Measurements from ENCODE around the gene CCT8L2.
"Not testable (repeated sequence)": the region's sequence is repeated elsewhere in the genome, so short reads cannot be mapped to it uniquely, and the experiment has no call there.

CCT8L2 gene

DNA sequence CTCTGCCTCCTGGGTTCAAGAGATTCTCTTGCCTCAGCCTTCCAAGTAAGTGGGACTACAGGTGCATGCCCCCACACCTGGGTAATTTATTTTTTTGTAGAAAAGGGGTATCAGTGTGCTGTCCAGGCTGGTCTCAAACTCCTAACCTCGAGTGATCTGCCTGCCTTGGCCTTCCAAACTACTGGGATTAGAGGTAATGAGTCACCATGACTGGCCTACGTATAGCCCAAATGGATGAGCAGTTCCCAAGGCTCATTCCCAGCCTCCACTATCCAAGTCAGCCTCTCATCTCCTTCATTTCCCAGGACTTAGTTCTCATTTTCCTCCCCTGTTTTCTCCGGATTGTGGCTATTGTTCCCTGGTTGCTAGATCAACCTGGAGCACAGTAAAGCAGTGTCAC, 5.6 kb downstream of the CCT8L2 start:
- Histone ChIP-seq H3K4me3 (no peak overlapping the region), H3K27ac (no peak overlapping the region)
- no peak for DNase-seq (ENCODE audit: low spot score)
- TF ChIP-seq, protein P1, sequence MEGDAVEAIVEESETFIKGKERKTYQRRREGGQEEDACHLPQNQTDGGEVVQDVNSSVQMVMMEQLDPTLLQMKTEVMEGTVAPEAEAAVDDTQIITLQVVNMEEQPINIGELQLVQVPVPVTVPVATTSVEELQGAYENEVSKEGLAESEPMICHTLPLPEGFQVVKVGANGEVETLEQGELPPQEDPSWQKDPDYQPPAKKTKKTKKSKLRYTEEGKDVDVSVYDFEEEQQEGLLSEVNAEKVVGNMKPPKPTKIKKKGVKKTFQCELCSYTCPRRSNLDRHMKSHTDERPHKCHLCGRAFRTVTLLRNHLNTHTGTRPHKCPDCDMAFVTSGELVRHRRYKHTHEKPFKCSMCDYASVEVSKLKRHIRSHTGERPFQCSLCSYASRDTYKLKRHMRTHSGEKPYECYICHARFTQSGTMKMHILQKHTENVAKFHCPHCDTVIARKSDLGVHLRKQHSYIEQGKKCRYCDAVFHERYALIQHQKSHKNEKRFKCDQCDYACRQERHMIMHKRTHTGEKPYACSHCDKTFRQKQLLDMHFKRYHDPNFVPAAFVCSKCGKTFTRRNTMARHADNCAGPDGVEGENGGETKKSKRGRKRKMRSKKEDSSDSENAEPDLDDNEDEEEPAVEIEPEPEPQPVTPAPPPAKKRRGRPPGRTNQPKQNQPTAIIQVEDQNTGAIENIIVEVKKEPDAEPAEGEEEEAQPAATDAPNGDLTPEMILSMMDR (IDR thresholded peaks at IDR 0.05): no peak

DNA sequence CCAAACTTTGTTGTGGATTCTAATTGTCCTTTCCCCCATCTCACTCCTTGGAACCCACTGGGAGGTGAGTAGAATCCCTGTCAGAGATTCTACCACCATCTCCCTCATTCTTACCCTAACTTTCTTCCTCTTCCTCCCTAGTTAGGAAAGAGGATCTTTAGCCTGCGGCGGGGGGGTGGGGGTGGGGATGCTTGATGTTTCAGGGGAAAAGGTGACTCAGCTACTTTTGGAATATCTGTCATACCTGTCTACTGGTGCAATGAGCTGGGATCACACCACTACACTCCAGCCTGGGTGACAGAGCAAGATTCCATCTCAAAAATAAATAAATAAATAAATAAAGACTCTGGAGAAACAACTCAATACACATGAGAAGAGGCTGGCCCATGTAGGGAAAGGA, 6.4 kb downstream of the CCT8L2 start:
- TF ChIP-seq, protein P1 (IDR thresholded peaks at IDR 0.05): no peak
- DNase-seq (ENCODE audit: low spot score): no peak
- Histone ChIP-seq H3K4me3 (no peak overlapping the region), H3K27ac (no peak overlapping the region)

DNA sequence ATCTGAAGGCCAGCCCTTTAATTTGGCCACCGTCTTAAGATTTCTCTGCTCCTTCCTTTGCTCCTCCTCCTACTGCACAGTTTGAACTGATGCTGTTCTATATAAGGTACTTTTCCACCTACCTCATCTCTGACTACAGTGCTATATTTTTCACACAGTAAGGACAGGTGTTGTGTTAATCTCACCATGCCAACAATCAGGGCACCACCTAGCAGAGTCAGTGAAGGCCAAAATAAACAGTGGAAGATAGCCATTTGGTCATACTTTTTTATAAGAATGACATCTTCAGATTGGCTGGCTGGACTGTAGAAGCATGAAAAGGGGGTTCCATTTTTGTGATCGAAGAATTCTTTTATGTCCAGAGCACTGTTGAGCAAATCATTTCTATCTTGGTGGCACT, 11.7 kb downstream of the CCT8L2 start:
- not testable (repeated sequence) for DNase-seq (ENCODE audit: low spot score); H3K27ac ChIP-seq; H3K4me3 ChIP-seq

DNA sequence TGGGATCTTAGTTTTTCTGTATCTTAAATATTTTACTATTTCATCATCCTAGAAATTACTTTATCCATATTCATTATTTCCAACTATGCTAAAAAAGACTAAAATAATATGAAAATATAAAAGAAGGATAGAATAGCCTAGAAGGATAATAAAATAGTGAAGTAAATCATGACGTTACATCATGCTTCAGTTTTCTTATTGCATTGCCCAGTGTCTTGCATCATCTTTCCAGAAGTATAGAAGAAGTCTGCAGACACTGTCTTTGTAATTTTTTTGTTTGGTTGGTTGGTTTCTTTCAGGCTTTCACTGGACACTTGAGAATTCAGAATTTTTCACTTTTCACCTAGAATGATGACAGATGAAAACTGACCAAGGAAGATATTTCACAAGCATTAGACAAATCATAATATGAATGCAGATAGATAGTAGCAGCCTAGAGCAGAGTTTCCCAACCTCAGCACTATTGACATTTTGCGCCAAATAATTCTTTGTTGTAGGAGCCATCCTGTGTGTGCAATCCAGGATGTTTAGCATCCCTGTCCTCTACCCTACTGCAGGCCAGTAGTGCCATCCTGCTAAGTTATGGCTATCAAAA, 23.3 kb downstream of the CCT8L2 start:
- H3K27ac ChIP-seq; DNase-seq (ENCODE audit: low spot score); H3K4me3 ChIP-seq: not testable (repeated sequence)

DNA sequence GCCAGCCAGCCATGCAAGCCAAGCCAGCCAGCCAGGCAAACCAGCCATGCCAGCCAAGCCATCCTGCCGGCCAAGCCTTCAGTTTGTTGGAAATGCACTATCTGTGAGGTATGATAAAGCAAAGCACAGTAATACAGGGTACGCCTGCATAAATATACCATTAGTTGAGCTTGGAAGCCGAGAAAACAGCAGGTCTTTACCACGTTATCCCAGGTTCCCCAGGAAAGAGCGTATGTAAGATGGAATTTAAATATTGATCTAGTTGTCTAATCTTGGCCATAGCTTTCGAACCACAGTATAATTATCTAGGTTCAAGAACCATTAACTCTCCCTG, 24.2 kb downstream of the CCT8L2 start:
- TF ChIP-seq, protein P1 (IDR thresholded peaks at IDR 0.05): no peak
- Histone ChIP-seq H3K27ac (no peak overlapping the region), H3K4me3 (no peak overlapping the region)
- no peak for DNase-seq (ENCODE audit: low spot score)

DNA sequence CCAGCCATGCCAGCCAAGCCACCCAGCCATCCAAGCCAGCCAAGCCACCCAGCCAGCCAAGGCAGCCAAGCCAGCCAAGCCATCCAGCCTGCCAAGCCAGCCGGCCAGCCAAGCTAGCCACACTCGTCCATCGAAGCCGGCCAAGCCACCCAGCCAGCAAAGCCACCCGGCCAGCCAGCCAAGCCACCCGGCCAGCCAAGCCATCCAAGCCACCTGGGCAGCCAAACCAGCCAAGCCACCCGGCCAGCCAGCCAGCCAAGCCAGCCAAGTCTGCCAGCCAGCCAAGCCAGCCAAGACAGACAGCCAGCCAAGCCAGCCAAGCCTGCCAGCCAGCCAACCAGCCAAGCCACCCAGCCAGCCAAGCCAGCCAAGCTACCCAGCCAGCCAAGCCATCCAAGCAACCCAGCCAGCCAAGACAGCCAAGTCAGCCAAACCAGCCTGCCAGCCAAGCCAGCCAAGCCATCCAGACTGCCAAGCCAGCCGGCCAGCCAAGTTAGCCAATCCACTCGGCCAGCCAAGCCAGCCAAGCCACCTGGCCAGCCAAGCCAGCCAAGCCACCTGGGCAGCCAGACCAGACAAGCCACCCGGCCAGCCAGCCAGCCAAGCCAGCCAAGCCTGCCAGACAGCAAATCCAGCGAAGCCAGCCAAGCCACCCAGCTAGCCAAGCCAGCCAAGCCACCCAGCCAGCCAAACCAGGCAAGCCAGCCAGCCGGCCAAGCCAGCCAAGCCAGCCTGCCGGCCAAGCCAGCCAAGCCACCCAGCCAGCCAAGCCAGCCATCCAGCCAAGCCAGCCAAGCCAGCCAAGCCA, 24.8 kb downstream of the CCT8L2 start:
- DNase-seq (ENCODE audit: low spot score): peak; percentile 66
- not testable (repeated sequence) for H3K4me3 ChIP-seq, H3K27ac ChIP-seq

DNA sequence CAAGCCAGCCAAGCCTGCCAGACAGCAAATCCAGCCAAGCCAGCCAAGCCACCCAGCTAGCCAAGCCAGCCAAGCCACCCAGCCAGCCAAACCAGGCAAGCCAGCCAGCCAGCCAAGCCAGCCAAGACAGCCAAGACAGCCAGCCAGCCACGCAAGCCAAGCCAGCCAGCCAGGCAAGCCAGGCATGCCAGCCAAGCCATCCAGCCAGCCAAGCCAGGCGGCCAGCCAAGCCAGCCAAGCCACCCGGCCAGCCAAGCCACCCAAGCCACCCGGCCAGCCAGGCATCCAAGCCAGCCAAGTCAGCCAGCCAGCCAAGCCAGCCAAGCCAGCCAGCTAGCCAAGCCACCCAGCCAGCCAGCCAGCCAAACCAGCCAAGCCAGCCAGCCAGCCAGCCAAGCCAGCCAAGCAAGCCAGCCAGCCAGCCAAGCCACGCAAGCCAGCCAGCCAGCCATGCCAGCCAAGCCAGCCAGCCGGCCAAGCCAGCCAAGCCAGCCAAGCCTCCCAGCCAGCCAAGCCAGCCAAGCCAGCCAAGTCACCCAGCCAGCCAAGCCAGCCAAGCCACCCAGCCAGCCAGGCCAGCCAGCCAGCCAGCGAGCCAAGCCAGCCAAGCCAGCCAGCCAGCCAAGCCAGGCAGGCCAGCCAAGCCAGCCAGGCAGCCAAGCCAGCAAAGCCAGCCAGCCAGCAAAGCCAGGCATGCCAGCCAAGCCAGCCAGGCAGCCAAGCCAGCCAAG, 26.0 kb downstream of the CCT8L2 start:
- not testable (repeated sequence) for H3K4me3 ChIP-seq; DNase-seq (ENCODE audit: low spot score); H3K27ac ChIP-seq

DNA sequence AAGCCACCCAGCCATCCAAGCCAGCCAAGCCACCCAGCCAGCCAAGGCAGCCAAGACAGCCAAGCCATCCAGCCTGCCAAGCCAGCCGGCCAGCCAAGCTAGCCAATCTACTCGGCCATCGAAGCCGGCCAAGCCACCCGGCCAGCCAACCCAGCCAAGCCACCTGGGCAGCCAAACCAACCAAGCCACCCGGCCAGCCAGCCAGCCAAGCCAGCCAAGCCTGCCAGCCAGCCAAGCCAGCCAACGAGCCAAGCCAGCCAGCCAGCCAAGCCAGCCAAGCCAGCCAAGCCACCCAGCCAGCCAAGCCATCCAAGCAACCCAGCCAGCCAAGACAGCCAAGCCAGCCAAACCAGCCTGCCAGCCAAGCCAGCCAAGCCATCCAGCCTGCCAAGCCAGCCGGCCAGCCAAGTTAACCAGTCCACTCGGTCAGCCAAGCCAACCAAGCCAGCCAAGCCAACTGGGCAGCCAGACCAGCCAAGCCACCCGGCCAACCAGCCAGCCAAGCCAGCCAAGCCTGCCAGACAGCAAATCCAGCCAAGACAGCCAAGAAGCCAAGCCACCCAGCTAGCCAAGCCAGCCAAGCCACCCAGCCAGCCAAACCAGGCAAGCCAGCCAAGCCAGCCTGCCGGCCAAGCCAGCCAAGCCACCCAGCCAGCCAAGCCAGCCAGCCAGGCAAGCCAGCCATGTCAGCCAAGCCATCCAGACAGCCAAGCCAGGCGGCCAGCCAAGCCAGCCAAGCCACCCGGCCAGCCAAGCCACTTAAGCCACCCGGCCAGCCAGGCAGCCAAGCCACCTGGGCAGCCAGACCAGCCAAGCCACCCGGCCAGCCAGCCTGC, 26.8 kb downstream of the CCT8L2 start:
- DNase-seq (ENCODE audit: low spot score): peak; percentile 71
- H3K27ac ChIP-seq, H3K4me3 ChIP-seq: not testable (repeated sequence)

DNA sequence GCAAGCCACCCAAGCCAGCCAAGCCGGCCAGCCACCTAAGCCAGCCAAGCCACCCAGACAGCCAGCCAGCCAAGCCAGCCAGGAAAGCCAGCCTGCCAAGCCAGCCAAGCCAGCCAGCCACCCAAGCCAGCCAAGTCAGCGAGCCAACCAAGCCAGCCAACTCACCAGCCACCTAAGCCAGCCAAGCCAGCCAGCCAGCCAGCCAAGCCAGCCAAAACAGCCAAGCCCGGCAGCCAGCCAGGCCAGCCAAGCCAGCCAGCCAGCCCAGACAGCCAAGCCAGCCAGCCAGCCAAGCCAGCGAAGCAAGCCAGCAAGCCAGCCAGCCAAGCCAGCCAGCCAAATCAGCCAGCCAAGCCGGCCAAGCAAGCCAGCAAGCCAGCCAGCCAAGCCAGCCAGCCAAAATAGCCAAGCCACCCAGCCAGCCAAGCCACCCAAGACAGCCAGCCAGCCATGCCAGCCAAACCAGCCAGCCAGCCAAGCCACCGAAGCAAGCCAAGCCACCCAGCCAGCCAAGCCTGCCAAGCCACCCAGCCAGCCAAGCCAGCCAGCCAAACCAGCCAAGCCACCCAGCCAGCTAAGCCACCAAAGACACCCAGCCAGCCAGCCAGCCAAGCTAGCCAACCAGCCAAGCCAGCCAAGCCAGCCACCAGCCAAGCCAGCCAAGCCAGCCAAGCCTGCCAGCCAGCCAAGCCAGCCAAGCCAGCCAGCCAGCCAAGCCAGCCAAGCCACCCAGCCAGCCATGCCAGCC, 27.6 kb downstream of the CCT8L2 start:
- H3K4me3 ChIP-seq, H3K27ac ChIP-seq: not testable (repeated sequence)
- DNase-seq (ENCODE audit: low spot score): peak; percentile 67
